ENCODE results near the gene C15orf62. TPM values are rescaled to one million over a fixed set of nuclear protein-coding genes. Genes with fewer than 3 reads are reported as not detected.
A peak's percentile ranks its signal among the peaks of the same experiment; 100 is the strongest.

C15orf62 gene
- total RNA-seq, 2 donors from 2014 or later = 0.46 to 0.57 TPM

GRCh38 chr15:40763801-40764628, 5.8 kb upstream of the C15orf62 start, which contains the start of gene GCHFR:
Gene GCHFR (plus strand): TSS chr15:40764068. CDS start chr15:40764181, 113 bp downstream.
- H3K9ac ChIP-seq (ENCODE audit: extremely low read depth, low read length, poor library complexity, severe bottlenecking) = peak within 1 kb of the TSS; percentile 58
- H3K27ac ChIP-seq (ENCODE audit: low read depth, low read length) = no peak within 1 kb of the TSS
- peak within 1 kb of the TSS; percentile 69 for H3K4me3 Mint-ChIP-seq
- peak; percentile 91 for DNase-seq
- TF ChIP-seq CTCF (conservative IDR thresholded peaks at IDR 0.05) = peak; percentile 59
- no peaks in the 10 kb centered on the region for H3K9me3 ChIP-seq (ENCODE audit: control insufficient read depth, low read length)
- no peaks in the 10 kb centered on the region for H3K27me3 Mint-ChIP-seq (ENCODE audit: insufficient read depth)
- no peaks in the 10 kb centered on the region for H3K9me3 Mint-ChIP-seq
- peaks cover 21% of the 10 kb centered on the region for H3K4me1 Mint-ChIP-seq
- peak within 1 kb of the TSS; percentile 85 for H3K4me3 ChIP-seq (ENCODE audit: low read length)
- H3K36me3 ChIP-seq (ENCODE audit: control insufficient read depth, insufficient read depth, low read length) = peaks cover 6% of the 10 kb centered on the region
- peaks cover 8% of the 10 kb centered on the region for H3K4me1 ChIP-seq (ENCODE audit: control insufficient read depth, insufficient read depth, low read length)
- H3K27me3 ChIP-seq (ENCODE audit: control insufficient read depth, insufficient read depth, low read length, poor library complexity, severe bottlenecking) = no peaks in the 10 kb centered on the region
- H3K27ac Mint-ChIP-seq = peak within 1 kb of the TSS; percentile 92
- WGBS, 2 experiments (ENCODE audit: insufficient coverage in 1 of 2, insufficient read length in 1 of 2) = 2% methylated on average over 34 to 75 of the region's 75 CpGs
- no peaks in the 10 kb centered on the region for H3K36me3 Mint-ChIP-seq (ENCODE audit: low read depth)

GRCh38 chr15:40764629-40765103, 5.1 kb upstream of the C15orf62 start:
- TF ChIP-seq CTCF (conservative IDR thresholded peaks at IDR 0.05) = no peak
- Mint-ChIP-seq H3K36me3 (ENCODE audit: low read depth) (no peaks in the 10 kb centered on the region), H3K4me1 (peaks cover 21% of the 10 kb centered on the region), H3K9me3 (no peaks in the 10 kb centered on the region), H3K27ac (peak overlapping the region; percentile 90), H3K27me3 (ENCODE audit: insufficient read depth) (no peaks in the 10 kb centered on the region), H3K4me3 (peak overlapping the region; percentile 69)
- 46 to 56% methylated on average over 7 to 8 of the region's 8 CpGs for WGBS, 2 experiments (ENCODE audit: insufficient coverage in 1 of 2, insufficient read length in 1 of 2)
- no peaks in the 10 kb centered on the region for H3K27me3 ChIP-seq (ENCODE audit: control insufficient read depth, insufficient read depth, low read length, poor library complexity, severe bottlenecking)
- no peak overlapping the region for H3K27ac ChIP-seq (ENCODE audit: low read depth, low read length)
- H3K36me3 ChIP-seq (ENCODE audit: control insufficient read depth, insufficient read depth, low read length) = peaks cover 6% of the 10 kb centered on the region
- no peaks in the 10 kb centered on the region for H3K9me3 ChIP-seq (ENCODE audit: control insufficient read depth, low read length)
- H3K4me3 ChIP-seq (ENCODE audit: low read length) = peak overlapping the region; percentile 85
- DNase-seq = no peak
- H3K9ac ChIP-seq (ENCODE audit: extremely low read depth, low read length, poor library complexity, severe bottlenecking) = peak overlapping the region; percentile 58
- H3K4me1 ChIP-seq (ENCODE audit: control insufficient read depth, insufficient read depth, low read length) = peaks cover 8% of the 10 kb centered on the region

DNA sequence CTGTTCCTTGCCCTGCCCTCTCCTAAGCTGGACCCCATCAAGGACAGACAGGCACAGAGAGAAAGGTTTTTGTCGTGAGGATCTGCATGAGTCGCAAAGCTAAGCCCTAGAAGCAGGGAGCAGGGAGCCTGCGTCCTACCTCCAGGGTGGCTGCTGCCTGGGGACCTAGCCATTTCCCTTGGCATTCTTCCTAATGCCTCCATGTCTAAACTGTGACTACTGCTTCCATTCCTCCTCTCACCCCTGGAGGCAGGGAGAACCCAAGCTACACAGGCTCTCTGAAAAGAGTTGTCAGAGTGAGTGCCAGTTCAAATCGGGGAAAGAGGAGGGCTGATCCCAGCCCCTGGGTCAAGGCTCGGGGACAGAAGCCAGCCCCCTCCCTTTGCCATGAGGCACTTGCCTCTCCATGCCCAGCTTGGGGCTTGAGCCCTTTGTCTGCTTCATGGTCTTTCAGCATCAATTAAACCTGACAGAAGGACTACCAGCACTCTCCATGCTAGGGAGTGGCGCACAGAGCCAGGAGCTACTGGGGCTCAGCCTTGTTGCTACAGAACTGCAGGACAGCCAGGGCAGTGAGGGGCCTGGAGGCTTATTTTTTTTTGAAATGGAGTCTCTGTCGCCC, 3.5 kb upstream of the C15orf62 start:
- Histone ChIP-seq H3K36me3 (ENCODE audit: control insufficient read depth, insufficient read depth, low read length) (peaks cover 6% of the 10 kb centered on the region), H3K27ac (ENCODE audit: low read depth, low read length) (peak overlapping the region; percentile 72), H3K27me3 (ENCODE audit: control insufficient read depth, insufficient read depth, low read length, poor library complexity, severe bottlenecking) (no peaks in the 10 kb centered on the region), H3K9me3 (ENCODE audit: control insufficient read depth, low read length) (no peaks in the 10 kb centered on the region), H3K4me1 (ENCODE audit: control insufficient read depth, insufficient read depth, low read length) (peaks cover 8% of the 10 kb centered on the region), H3K9ac (ENCODE audit: extremely low read depth, low read length, poor library complexity, severe bottlenecking) (no peak overlapping the region), H3K4me3 (ENCODE audit: low read length) (no peak overlapping the region)
- Mint-ChIP-seq H3K27ac (no peak overlapping the region), H3K9me3 (no peaks in the 10 kb centered on the region), H3K27me3 (ENCODE audit: insufficient read depth) (no peaks in the 10 kb centered on the region), H3K4me3 (no peak overlapping the region), H3K36me3 (ENCODE audit: low read depth) (no peaks in the 10 kb centered on the region), H3K4me1 (peaks cover 21% of the 10 kb centered on the region)
- no peak for DNase-seq
- no peak for TF ChIP-seq CTCF (conservative IDR thresholded peaks at IDR 0.05)
- 64 to 79% methylated on average over 3 to 7 of the region's 7 CpGs for WGBS, 2 experiments (ENCODE audit: insufficient coverage in 1 of 2, insufficient read length in 1 of 2)

All from endodermal cell (in vitro differentiated cells).